ENCODE results near the gene ZNF75A. TPM values are rescaled to one million over a fixed set of nuclear protein-coding genes. Genes with fewer than 3 reads are reported as not detected.

Gene ZNF75A
- total RNA-seq, 1 experiment from 2014 or later = 23.0 TPM

DNA sequence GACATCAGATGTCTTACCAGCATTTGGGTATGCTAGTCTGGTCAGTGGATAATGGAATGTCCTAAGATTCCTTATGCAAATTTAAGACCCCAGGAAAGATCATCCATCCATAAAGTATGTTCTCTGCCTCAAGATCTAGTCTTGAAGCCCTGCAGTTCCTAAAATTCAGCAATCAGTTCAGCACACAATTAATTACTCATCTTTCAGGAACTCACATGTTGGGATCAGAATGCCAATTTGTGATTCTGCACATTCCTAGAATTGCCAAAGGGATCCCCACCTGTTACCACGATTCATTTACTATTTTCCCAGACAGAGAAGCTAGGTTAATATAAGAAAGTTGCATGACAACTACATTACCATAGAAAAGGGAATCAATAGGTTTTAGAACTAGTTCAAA is 53.6 kb downstream of the ZNF75A start:
- in situ Hi-C loops (cut with HindIII; ENCODE audit: low sequenced_read_pairs) = no loop called here
- no peak for DNase-seq (ENCODE audit: low spot score)

DNA sequence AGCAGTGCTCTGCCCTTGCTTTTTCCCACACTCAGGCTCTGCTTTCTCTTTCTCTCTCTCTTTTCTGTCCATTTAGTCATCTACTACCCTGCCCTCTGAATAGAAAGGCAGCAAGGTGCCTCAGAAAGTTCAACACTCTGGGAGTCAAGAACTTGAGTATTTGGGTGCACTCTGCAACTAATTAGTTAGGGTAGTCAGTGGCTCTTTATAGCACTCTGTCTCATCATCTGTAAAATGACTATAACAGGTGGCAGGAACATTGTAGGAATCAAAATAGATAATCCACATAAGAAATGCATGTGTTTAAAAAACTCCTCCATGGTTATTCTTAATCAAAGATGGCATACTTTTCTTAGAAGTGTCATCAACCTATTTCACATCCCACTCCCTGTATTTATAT is 57.6 kb downstream of the ZNF75A start:
- DNase-seq (ENCODE audit: low spot score) = no peak
- in situ Hi-C loops (cut with HindIII; ENCODE audit: low sequenced_read_pairs) = no loop called here

DNA sequence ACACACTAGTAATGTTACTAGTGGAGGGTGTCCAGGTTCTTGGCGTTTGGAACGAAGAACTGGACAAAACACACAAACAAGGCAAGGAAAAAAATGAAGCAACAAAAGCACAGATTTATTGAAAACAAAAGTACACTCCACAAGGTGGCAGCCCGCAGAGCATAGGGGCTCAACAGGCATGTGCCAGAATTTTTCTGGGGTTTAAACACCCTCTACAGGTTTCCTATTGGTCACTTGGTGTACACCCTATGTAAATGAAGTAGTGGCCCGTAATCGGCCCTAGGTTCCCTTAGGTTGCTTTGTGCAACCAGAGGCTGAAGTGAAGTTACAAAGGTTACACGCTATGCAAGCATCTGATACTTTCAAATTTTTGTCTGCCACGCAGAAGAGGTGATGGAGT is 58.5 kb downstream of the ZNF75A start:
- peak; percentile 2 for DNase-seq (ENCODE audit: low spot score)
- in situ Hi-C loops (cut with HindIII; ENCODE audit: low sequenced_read_pairs) = no loop called here

DNA sequence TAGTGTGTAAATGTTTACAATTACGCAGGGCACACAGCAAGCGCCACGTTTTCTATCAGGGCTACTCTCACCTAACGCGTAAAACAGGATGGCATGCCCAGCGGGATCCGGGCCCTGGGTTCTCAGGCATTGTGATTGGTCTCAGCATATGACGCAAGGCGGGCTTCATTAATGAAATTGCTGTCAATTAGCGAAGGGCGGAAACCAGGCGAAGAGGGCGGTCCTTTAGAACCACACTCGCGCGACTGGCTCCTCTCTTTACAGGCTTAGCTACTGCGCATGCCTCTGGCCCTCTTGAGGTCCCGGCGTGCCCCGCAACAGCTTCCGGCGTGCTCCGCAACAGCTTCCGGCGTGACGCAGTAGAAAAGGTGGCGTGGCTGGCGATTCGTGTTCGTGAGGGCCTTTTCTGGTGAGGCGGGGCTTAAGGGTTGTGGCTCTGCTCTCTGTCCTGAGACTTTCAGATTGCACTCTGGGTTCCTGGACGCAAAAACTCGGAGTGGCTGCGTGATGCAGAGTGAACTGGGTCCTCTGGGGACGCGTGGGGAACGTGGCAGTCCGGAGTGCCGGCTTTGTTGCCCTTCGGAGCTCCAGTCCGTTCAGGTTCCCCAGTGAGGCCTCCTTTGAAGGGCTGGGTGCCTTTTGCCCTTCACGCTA is 59.6 kb downstream of the ZNF75A start:
- DNase-seq (ENCODE audit: low spot score) = peak; percentile 99
- in situ Hi-C loops (cut with HindIII; ENCODE audit: low sequenced_read_pairs) = no loop called here

Other genes with a start within 250 kb of the ZNF75A start
- gene IL32, start 239.9 kb upstream of the ZNF75A start, total RNA-seq (2014; rRNA removed; shearing (Covaris generic)) = 17.4 and 22.8 TPM in 2 replicates
- 11.2 and 17.3 TPM in 2 replicates for gene ZSCAN10, start 206.2 kb upstream of the ZNF75A start, total RNA-seq (2014; rRNA removed; shearing (Covaris generic))
- 21.3 and 27.6 TPM in 2 replicates for gene ZNF205, start 192.9 kb upstream of the ZNF75A start, total RNA-seq (2014; rRNA removed; shearing (Covaris generic))
- gene ZNF213, start 170.5 kb upstream of the ZNF75A start, total RNA-seq (2014; rRNA removed; shearing (Covaris generic)) = 0.31 and 0.61 TPM in 2 replicates
- gene OR1F1, start 117.3 kb upstream of the ZNF75A start, total RNA-seq (2014; rRNA removed; shearing (Covaris generic)) = not detected in 2 replicates
- gene ZNF200, start 70.3 kb upstream of the ZNF75A start, total RNA-seq (2014; rRNA removed; shearing (Covaris generic)) = 9.8 and 10.1 TPM in 2 replicates
- not detected in 2 replicates for gene MEFV, start 48.9 kb upstream of the ZNF75A start, total RNA-seq (2014; rRNA removed; shearing (Covaris generic))
- gene ZNF263, start 22.0 kb upstream of the ZNF75A start, total RNA-seq (2014; rRNA removed; shearing (Covaris generic)) = 87.5 and 117 TPM in 2 replicates
- 6.5 and 11.8 TPM in 2 replicates for gene TIGD7, start 67 bp upstream of the ZNF75A start, total RNA-seq (2014; rRNA removed; shearing (Covaris generic))
- gene OR2C1, start 50.4 kb downstream of the ZNF75A start, total RNA-seq (2014; rRNA removed; shearing (Covaris generic)) = not detected in 2 replicates
- gene ZSCAN32, start 95.5 kb downstream of the ZNF75A start, total RNA-seq (2014; rRNA removed; shearing (Covaris generic)) = 30.4 and 31.3 TPM in 2 replicates
- gene ZNF174, start 95.7 kb downstream of the ZNF75A start, total RNA-seq (2014; rRNA removed; shearing (Covaris generic)) = 20.0 and 26.6 TPM in 2 replicates
- gene ZNF597, start 138.0 kb downstream of the ZNF75A start, total RNA-seq (2014; rRNA removed; shearing (Covaris generic)) = 0.18 and 0.61 TPM in 2 replicates
- 5.2 and 35.3 TPM in 2 replicates for gene NAA60, start 138.2 kb downstream of the ZNF75A start, total RNA-seq (2014; rRNA removed; shearing (Covaris generic))
- gene C16orf90, start 190.0 kb downstream of the ZNF75A start, total RNA-seq (2014; rRNA removed; shearing (Covaris generic)) = not detected in 2 replicates
- gene CLUAP1, start 195.5 kb downstream of the ZNF75A start, total RNA-seq (2014; rRNA removed; shearing (Covaris generic)) = 15.6 and 24.5 TPM in 2 replicates

Data from G401 (cell line).